WERI-Rb-1 (cell line): Measurements from ENCODE around the gene PACRG.

Source experiments
- DNase-seq: peaks from one replicate; pipeline ENCODE4 v3.0.0-alpha.2; 2020
- H3K27ac ChIP-seq: fragments of 250-450 bp; sonication (Bioruptor Pico); 2 replicates; pipeline ENCODE4 v1.5.1; 2020; ENCODE audit warnings: mild to moderate bottlenecking, moderate library complexity
- H3K27me3 ChIP-seq: fragments of 250-450 bp; sonication (Bioruptor Pico); 2 replicates; pipeline ENCODE4 v1.5.1; 2021; ENCODE audit warnings: mild to moderate bottlenecking, low read depth, moderate library complexity; ENCODE audit not compliant: insufficient read depth, severe bottlenecking
- H3K36me3 ChIP-seq: fragments of 250-450 bp; sonication (Bioruptor Pico); 2 replicates; pipeline ENCODE4 v1.5.1; 2020; ENCODE audit warnings: mild to moderate bottlenecking, moderate library complexity
- H3K4me3 ChIP-seq: 2 replicates; pipeline ENCODE4 v1.5.1; 2011; ENCODE audit warnings: low read depth, mild to moderate bottlenecking, control low read depth, low read length
- H3K9me3 ChIP-seq: fragments of 250-450 bp; sonication (Bioruptor Pico); 2 replicates; pipeline ENCODE4 v1.5.1; 2021; ENCODE audit warnings: mild to moderate bottlenecking, moderate library complexity; ENCODE audit not compliant: severe bottlenecking
- TF ChIP-seq, protein P1 (sequence below): IDR thresholded peaks from 2 replicates; pipeline ENCODE4 v1.5.1; 2011; ENCODE audit warnings: low read depth, mild to moderate bottlenecking, control low read depth, inconsistent platforms, low read length

Gene PACRG

DNA sequence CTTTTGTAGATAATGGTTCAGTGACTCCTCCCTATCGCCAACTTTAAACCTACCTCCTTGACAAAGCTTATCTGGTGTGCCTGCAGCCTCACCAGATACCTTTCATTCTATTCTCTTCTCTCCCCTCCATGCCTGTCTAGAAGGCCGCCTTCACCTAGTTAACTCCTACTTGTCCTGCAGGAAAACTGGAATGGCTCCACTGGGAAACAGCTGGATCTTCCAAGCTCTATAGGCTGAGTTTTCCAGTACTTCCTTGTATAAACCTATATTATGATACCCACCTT, 6.4 kb upstream of the PACRG start:
- H3K4me3 ChIP-seq: no peak overlapping the region
- TF ChIP-seq, protein P1, sequence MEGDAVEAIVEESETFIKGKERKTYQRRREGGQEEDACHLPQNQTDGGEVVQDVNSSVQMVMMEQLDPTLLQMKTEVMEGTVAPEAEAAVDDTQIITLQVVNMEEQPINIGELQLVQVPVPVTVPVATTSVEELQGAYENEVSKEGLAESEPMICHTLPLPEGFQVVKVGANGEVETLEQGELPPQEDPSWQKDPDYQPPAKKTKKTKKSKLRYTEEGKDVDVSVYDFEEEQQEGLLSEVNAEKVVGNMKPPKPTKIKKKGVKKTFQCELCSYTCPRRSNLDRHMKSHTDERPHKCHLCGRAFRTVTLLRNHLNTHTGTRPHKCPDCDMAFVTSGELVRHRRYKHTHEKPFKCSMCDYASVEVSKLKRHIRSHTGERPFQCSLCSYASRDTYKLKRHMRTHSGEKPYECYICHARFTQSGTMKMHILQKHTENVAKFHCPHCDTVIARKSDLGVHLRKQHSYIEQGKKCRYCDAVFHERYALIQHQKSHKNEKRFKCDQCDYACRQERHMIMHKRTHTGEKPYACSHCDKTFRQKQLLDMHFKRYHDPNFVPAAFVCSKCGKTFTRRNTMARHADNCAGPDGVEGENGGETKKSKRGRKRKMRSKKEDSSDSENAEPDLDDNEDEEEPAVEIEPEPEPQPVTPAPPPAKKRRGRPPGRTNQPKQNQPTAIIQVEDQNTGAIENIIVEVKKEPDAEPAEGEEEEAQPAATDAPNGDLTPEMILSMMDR: no peak
- H3K27ac ChIP-seq: peak overlapping the region; percentile 44
- no peaks in the 10 kb centered on the region for H3K36me3 ChIP-seq
- no peak for DNase-seq
- peaks cover 3% of the 10 kb centered on the region for H3K9me3 ChIP-seq
- no peaks in the 10 kb centered on the region for H3K27me3 ChIP-seq

DNA sequence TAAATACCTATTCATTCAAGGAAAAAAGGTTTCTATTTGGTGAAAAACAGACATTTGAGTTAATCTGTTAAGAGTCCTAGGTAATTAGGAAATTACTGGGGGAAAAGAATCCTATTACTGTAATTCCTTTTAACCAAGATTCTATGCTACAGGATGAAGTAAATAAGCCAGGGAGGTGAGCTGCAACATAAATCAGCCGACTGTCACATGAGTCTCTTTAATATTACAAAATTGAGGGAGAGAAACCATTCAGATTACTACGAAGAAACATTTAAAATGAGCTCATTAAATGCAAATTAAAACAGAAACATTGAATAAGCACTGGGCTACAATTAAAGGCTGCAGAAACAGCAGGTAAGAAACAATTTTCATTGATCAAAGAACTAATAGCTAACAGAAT, 5.5 kb upstream of the PACRG start:
- peak overlapping the region; percentile 44 for H3K27ac ChIP-seq
- H3K4me3 ChIP-seq: no peak overlapping the region
- peak; percentile 60 for DNase-seq
- no peaks in the 10 kb centered on the region for H3K9me3 ChIP-seq
- no peaks in the 10 kb centered on the region for H3K27me3 ChIP-seq
- TF ChIP-seq, protein P1: no peak
- no peaks in the 10 kb centered on the region for H3K36me3 ChIP-seq

DNA sequence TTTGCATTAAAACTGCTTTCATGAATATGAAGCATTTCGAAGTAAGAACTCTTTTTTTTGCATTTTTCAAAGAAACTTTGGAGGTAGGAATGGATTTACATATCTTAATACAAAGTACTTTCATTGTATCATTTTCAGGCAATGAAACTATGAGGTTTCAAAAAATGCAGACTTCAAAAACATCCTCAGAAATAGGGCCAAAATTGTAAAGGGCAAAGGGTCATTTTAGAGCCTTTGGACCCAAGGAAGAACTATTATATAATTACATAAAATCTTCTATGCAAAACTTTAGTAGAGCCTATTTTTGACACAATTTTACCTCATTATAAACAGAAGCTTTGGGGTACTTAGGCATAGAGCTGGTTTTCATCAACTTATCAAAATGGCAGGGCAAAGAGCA, 5.1 kb upstream of the PACRG start:
- H3K27ac ChIP-seq: no peak overlapping the region
- no peak overlapping the region for H3K4me3 ChIP-seq
- TF ChIP-seq, protein P1: no peak
- H3K9me3 ChIP-seq: no peaks in the 10 kb centered on the region
- no peak for DNase-seq
- no peaks in the 10 kb centered on the region for H3K27me3 ChIP-seq
- no peaks in the 10 kb centered on the region for H3K36me3 ChIP-seq

DNA sequence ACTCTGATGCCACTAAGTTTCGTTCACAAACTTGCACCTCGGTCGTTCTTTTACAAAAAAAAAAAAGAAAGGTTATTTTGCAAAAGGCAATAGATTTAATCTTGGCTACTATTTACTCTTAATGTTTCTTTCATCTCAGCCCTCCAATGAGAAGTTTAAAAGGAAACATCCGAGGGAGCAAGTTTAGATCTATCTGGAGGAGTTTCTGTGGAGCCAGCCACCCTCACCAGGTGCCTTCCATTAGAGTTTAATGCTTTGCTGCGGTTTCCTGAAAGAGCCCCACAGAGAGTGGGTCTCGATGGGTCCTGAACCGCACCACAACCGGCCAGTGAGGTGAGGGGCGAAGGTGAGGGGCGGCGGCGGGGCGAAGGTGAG, 840 bp upstream of the PACRG start:
- TF ChIP-seq, protein P1: no peak
- Histone ChIP-seq H3K27ac (peak overlapping the region; percentile 80), H3K36me3 (no peaks in the 10 kb centered on the region), H3K4me3 (peak overlapping the region; percentile 59), H3K9me3 (no peaks in the 10 kb centered on the region), H3K27me3 (no peaks in the 10 kb centered on the region)
- DNase-seq: no peak

DNA sequence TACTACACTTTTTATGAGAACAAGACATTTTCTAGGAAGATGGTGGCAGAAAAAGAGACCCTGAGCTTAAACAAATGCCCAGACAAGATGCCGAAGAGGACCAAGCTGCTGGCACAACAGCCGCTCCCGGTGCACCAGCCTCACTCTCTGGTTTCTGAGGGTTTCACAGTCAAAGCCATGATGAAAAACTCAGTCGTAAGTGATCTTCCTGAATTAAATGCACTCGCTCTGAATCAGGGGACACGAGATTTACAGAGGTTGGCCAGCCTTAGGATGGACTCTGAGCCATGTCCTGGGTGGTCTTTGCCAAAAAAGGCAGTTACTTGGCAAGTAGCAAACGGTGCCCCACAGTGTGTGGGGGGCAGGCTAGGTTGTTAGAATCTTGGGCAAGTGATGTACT, 423 bp downstream of the PACRG start:
- peak overlapping the region; percentile 28; the same call in 1 of the 2 replicates for H3K27ac ChIP-seq
- TF ChIP-seq, protein P1: no peak
- no peak for DNase-seq
- no peaks in the 10 kb centered on the region for H3K9me3 ChIP-seq
- H3K27me3 ChIP-seq: no peaks in the 10 kb centered on the region
- H3K4me3 ChIP-seq: peak overlapping the region; percentile 38
- no peaks in the 10 kb centered on the region for H3K36me3 ChIP-seq

DNA sequence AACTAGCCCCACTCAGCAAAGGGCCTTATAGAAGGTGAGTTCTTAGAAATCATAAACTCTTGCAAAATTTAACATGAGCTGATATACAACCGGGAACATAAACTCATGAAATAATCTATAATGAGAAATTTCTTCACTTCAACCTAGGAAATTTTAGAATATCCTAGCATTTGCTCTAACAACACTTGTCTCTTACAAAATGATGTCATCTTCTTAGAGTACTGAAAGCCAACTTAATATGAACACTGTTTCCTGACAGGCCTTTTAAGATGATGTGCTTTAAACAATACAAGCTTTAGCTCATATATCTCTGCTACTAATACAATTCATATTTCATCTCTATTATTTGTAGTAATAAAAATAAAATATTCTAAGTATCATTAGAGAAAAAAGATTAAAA, 932 bp downstream of the PACRG start:
- Histone ChIP-seq H3K36me3 (no peaks in the 10 kb centered on the region), H3K9me3 (no peaks in the 10 kb centered on the region), H3K27ac (no peak overlapping the region), H3K27me3 (no peaks in the 10 kb centered on the region), H3K4me3 (no peak overlapping the region)
- DNase-seq: no peak
- TF ChIP-seq, protein P1: no peak
